GM18502 (cell line): ENCODE results near the gene FRMD3.

Experiments used
- ATAC-seq: cut with Tn5 transposase; IDR thresholded peaks from one replicate; pipeline ENCODE4 v1.9.1; 2021; ENCODE audit warnings: mild to moderate bottlenecking; ENCODE audit not compliant: unreplicated experiment, poor library complexity

Gene FRMD3

DNA sequence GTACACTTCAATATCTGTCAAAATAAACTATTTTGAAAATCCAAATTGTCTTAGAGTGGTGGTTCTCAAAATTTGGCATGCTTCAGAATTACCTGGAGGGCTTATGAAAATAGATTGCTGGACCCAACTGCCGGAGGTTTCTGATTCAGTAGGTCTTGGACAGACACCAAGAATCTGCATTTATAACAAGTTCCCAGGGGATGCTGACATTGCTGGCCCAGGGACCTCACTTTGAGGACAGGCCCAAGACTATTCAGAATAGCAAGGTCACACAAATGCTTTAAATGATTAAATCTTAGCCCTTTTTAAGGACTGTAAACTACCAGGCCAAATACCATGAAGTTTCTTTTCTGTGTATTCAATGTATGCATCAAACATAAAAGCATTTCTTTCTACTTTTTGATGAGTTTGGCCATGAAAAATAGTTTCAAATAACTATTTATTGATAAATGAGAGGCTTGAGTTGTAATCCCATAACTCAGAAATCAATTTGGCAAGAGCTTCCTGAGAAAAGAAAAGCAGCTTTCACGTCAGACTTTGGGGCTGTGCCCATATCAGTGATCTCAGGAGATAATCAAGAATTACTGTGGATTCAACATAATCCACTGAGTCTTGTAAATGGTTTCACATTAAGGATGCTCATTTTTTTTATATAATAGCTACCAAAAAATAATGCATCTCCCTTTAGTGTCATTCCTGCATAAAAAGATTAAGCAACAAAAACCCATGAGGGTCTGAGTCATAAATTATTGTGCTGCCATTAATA lies 191.4 kb downstream of the FRMD3 start:
- no peak for ATAC-seq

DNA sequence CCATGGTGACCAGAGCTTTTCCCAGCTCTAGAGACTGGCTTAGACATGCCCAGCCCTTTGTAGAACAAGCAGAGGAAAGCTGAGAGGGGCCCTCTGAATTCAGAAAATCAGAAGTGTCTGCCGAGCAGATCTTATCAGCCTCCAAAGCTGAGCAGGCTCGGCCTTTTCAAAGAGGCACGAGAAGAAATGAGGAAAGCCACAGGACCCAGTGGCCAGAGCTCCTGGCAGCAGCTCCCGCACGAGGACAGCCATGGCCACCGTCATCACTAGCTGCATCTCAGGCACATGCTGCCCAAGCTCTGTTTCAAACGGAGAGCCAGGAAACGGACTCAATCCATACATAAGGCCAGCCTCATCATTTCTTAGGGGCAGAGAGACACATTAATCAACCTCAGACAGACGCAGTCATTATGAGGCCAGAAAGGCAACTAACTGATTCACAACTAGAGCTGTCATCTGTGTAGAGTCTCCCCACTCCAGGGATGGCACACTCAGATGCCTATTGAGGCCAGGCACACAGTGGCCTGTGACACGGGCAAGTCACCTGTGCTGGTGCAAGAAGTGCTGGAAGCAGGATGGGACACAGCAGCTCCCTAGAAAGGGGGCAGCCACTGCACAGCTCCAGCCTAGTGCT lies 194.7 kb downstream of the FRMD3 start:
- ATAC-seq = no peak

DNA sequence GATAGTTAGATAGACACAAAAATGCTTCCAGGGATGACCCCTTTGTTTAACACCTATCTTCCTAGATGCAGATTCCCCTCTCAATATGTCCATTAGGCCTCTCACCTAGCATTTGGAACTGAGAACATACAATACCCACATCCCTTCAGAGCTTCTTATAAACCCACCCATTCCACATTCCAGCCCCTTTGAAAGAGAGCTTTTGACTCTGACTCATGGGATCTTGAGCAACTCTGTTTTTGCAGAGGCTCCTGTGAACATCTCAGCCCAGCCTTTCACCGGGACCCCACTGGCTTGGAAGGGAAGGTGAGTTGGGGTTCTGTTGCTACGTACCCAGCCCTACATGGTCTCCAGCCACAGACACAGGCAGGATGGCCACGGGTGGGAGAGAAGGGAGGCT lies 195.5 kb downstream of the FRMD3 start:
- no peak for ATAC-seq

DNA sequence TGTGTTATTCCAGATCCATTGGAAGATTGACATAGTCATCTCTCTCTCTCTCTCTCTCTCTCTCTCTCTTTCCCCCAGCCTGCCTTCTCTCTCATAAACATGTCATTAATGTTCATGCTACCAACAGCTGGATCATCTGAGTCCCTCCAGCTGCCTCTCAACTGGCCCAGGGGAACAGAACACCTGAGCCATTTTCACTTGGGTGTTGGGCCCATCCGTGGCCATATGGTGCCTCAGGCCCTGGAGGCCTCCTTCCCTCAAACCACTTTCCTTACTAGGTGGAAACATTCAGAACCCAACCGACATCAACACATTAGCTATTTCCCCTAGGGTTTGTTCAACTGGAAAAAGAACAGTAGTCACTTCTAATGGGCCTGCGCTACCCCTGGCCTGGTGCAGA lies 196.2 kb downstream of the FRMD3 start:
- no peak for ATAC-seq

DNA sequence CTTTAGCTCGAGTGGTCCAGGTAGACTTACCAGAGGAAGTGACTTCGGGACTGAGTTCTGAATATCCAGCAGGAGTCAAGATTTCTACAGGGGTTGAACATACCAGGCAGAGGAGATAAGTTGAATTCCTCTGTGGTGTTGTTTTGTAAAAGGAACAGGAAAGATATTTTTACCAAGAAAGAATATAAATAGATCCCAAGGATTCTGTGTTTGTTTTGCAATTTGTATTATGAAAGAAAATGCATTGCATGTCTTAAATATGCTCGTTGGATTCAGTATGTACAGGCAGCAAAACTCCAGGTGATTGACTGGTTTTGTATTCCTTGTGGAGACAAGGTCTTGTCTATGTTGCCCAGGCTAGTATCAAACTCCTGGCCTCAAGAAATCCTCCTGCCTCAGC lies 197.8 kb downstream of the FRMD3 start:
- no peak for ATAC-seq

DNA sequence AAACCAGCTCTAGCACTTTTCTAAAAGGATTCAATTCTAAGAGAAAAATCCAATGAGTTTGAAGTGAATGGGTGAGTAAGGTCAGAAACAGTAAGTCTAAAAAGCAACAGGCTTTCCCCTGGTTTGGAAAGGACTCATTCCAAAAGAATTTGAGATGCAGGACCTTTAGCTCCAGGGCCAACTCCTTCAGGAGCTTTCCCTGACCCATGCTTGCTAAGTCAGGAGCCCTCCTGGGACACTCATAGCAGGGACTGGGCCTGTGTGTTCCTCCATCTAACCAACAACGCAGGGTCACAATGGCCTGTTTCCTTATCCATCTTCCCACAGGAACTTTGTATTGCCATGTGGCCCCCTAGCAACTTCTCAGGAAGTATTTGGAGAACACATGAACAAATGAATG lies 198.8 kb downstream of the FRMD3 start:
- ATAC-seq = no peak

DNA sequence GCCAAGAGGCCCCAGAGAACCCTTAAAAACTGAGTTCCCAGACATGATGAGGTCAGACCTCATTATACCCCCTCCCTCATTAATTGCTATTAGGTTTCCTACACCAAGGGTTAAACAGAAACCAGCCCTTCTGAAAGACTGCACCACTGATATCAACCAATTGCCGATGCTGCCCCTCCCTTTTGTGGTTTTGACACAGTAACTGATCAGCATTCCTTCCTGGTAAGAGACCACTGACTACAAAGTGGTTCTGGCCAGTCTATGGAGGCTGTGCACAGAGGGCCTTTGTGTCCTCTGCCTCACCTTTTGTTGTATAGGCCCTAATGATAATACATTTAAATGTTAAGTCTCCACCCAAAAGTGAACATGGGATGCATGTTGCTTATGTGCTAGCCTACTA lies 201.5 kb downstream of the FRMD3 start:
- no peak for ATAC-seq

DNA sequence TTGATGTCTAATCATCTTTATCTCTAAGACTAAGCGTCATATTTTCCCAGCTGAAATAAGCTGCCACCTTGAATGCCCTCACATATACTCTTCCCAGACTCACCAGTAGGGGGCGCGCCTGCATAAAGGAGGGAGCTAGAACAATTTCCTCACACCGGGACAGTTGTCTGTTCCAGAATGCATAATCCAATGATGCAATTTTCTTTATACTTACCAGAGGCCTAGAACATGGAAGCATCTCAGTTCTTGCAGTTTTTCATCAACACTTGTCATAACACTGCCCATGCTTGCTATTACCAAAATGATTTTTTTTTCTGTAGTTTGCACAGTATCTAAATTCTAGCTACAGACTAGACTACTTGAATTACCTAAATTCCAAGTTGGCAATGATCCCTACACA lies 203.9 kb downstream of the FRMD3 start:
- ATAC-seq = peak; percentile 82

DNA sequence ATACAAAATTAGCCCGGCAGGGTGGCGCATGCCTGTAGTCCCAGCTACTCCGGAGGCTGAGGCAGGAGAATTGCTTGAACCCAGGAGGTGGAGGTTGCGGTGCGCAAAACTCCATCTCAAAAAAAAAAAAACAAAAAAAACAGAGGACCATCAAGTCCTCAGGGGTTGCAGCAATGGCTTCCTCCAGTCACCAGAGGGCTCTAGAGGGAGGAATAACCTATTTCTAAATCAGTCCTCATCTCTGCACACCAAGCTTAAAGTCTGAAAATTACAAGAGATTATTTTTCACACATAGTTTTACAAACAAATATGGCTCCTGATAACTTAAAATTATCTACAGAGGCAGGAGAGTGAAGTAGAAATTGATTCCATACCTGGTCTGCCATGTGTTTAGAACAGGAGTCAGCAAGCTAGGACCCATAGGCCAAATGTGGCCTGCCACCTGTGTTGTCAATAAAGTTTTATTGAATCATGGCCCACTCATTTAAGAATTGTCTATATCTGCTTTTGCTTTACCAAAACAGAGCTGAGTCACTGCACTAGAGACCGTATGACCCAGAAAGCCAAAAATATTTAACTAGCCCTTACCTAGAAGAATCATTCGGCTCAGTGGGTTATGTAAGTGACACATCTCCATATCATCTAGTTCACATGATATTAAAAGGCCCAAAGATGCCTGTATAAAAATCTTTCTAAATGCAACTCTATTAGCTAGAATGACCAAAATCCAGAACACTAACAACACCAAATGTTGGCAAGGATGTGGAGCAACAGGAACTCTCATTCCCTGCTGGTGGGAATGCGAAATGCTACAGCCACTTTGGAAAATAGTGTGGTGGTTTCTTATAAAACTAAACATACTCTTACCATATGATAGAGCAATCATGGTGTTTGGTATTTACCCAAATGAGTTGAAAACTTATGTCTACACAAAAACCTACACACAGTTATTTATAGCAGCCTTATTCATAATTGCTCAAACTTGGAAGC lies 207.7 kb downstream of the FRMD3 start:
- no peak for ATAC-seq

DNA sequence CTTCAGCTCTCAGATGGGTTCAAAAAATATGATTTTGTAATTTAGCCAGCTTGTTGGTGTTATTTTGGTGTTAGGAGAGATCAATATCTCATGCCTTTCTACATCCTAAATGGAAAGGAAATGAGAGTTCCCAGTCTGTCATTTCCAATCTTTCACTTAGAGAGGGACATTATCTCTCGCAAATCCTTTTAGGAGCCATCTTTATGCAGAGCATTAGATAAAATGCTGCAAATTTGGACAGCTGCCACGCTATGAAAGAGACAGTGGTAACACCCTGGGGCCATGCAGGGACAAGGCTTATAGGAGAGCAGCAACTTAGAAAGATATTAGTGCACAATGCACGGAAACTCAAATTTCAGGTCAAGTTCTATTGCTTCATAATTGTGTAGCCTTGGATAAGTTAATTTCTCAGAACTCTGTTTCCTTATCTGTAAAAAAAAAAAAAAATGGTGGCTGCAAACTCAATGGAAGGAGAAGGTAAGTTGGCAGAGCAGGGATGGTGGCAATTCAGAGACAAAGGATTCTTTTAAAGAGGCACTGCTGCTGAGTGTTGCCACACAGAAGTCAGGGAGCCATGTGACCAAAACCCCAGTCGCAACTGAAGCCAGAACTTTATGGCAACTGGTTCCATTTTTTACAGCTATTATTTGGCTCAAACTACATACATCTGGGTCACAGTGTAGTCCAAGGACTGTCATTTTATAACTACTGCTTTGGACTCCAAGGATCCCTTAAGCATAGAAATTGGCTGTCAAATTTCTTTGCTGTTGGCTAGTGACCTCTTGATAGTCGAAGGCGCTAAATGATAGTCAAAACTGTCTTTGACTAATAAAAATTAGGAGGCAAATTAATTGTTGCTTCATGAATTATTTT lies 210.2 kb downstream of the FRMD3 start:
- ATAC-seq = no peak

DNA sequence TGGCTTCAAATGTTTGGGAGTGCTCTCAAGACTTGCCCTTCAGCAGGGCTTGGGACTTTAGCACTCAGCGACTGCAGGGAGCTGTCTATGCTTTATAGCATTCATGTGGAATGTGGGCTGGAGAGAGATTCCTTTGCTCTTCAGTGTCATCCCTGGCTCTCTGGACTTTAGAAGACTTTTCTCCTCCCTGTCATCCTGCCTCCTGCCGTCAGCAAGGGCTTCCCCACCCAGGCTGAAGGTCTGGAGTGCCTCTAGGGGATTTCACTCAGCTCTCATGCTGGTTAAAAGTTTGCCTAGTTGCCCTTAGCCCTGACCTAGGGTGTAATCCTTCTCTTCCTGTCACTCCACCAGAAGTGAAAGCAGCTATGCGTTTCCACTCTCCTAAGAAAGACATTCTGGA lies 210.9 kb downstream of the FRMD3 start:
- ATAC-seq = no peak

DNA sequence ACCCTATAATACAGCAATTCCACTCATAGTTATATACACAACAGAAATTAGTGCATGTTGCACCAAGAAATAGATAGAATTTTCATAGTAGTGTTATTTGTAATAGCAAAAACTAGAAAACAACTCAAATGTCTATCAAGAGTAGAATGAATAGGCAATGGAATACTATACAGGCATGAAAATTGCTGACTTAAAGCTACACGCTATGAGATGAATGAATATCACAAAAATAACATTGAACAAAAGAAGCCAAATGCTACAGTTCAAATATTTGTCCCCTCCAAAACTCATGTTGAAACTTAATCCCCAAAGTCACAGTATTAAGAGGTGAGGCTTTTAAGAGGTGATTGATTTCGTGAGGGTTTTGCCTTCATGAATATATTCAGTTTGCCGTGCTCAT lies 215.1 kb downstream of the FRMD3 start:
- ATAC-seq = no peak

DNA sequence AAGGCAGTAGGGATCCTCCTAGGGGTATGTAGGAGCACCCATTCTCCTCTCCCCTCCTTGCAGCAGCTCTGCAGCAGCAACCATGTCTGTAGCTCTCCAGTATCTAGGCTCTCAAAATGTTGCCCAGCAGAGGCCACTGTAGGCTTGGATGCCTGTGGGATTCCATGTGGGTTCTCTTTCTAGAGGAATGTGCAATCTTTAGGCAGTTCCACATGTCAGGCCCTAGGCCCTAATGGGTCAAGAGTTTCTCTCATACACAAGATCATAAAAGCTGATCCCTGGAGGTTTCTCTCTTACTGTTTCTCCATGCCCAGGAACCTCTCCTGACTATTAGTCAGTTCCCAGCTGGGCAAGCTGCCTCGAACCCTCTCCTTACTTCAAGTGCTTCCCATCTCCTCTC lies 215.8 kb downstream of the FRMD3 start:
- no peak for ATAC-seq

DNA sequence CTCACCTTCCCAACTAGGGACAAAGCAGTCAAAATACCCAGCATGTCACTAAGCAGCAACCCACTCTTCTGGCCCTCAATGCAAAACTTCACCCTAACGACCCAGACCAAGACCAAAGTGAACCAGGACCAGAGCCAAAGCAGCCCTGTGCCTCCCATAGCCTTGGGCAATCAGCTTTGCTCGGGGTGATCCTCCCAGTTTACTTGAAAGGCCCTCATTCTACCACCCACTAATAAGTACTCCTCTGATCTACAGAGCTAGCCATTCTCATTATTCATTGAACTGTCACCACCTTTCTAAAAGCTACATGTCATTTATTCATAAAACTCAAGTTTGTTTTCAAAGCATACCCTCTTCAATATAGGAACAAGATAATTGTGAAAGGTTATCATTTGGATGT lies 221.0 kb downstream of the FRMD3 start:
- ATAC-seq = no peak

DNA sequence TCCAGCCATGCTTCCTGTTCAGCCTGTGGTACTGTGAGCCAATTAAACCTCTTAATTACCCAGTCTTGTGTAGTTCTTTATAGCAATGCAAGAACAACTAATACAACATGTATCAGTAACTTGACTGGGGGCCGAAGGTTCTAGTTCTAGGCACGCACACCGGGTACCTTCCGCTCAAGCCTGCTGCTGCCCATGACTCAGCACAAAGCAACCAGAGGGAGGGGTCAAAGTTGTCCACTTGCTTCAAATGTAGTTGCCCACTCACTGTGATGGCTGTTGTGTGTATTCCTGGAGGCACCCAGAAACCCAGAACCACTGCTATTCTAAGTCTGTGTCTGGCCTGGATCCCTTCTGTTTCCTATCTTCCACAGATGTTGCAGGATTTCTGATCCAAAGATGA lies 222.6 kb downstream of the FRMD3 start:
- ATAC-seq = no peak

DNA sequence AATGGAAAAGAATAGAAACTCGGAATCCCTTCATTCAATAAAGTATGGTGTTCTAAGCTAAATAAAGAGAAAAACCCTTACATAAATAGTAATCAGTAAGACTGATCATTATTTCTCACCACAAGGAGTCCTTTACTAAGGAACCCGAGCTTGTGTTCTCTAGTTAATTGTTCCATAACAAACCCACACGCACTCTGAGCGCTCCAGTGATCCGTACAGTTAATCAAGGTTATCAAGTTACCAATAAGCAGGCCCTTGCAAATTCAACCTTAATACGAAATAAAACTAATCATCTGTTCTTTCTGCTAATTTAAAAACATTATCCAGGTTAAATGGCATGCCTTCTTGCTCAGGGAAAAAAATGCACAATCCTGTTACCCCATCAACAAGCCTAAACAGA lies 224.4 kb downstream of the FRMD3 start:
- ATAC-seq = no peak

DNA sequence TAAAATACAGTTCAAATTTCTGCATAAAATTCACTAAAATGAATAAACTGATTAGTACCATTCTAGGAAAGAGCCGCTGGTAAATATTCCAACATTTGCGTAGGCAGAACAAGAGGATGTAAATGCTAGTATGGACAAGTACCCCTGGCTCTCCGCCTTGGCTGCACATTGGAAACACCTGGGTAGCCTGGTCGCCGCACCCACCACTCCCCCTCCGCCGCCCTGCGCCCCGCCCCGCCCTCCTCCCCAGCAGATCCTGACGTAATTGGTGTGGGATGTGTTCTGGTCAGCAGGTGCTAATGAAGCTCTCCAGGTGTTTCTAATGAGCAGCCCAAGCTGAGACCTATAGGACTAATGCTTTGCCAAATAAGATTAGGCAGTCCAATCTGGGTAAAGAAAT lies 225.7 kb downstream of the FRMD3 start:
- no peak for ATAC-seq

DNA sequence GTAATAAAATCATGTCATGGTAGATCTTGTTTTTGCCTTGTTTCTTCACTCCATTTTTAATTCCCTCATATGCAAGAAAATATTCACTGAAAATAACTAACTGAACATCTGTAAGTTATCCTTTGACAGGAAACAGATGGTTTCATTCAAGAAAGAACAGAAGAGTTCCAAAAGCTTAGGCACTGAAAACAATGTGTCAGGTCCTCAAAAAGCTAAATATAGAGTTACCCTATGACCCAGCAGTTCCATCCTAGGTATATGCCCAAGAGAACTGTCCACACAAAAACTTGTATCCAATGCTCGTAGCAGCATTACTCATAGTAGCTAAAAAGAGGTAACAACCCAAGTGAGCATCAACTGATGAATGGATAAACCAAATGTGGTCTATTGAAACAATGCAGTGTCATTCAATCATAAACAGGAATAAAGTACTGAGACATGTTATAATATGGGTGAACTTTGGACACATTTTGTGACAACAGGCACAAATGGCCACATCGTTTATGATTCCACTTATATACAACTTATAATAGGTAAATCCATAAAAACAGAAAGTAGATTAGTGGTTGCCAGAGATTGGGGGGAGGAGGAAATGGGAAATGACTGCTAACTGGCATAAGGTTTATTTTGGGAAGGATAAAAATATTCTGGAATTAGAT lies 231.0 kb downstream of the FRMD3 start:
- ATAC-seq = no peak

DNA sequence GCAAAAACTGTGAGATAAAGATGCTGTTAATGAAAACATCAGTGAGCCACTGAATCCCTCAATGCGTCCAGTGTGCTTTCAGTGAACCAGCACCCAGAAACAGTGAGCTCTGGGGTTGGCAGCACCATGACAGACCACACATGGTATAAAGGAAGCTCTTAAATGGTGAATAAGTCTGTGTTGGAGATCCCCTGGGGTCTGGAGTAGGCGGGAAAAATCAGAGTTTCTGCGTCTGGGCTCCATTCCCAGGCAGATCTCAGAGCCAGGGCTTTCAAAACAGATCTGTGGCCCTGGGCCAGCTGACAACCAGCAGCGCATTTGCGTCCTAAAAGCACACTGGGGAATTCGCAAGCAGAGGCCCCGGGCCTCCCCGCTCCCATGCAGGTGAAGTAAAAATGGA lies 233.5 kb downstream of the FRMD3 start:
- no peak for ATAC-seq

DNA sequence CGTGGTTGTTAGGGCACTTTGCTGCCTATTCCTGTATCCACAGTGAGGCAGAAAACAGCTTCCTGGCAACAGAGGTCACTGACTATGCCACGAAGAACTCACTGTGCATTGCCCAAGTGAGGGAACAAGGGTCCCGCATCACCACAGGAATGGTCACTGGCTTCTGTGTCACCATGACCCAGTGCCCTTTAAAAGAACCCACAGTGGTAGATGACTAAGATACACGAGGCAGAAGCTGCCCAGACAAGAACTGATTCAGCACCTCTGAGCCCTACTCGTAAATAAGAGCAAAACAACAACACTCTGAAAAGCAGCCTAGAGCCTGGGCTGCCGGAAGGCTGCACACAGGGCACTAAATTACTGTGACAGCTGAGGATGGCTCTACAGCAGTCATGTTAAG lies 238.6 kb downstream of the FRMD3 start:
- ATAC-seq = no peak
